NCI-H2107 treated with DMSO at 0.1 percent for 48 hours (cell line): ENCODE measurements around the gene TACR2.
"Not testable (repeated sequence)": the region's sequence is repeated elsewhere in the genome, so short reads cannot be mapped to it uniquely, and the experiment has no call there.

Source experiments
- DNase-seq: peaks from one replicate; lab custom pipeline; 2025; ENCODE audit not compliant: unreplicated experiment; lab: John Stamatoyannopoulos, UW

The TACR2 gene

GRCh38 chr10:69451209-69451783 is 34.6 kb upstream of the TACR2 start, which contains the start of gene TSPAN15:
TSPAN15 (plus strand) TSS chr10:69451465; CDS start chr10:69451595, 130 bp downstream.
- peak; percentile 50 for DNase-seq

- not testable (repeated sequence) for DNase-seq
Observed at GRCh38 chr10:69450395-69450794, 33.7 kb upstream of the TACR2 start.

GRCh38 chr10:69449841-69450240 is 33.1 kb upstream of the TACR2 start:
- DNase-seq, result no peak

- DNase-seq, result no peak
Observed at GRCh38 chr10:69446650-69447151, 30.0 kb upstream of the TACR2 start.

- no peak for DNase-seq
Observed at GRCh38 chr10:69446229-69446628, 29.5 kb upstream of the TACR2 start.

- DNase-seq, result no peak
Observed at GRCh38 chr10:69445041-69445440, 28.3 kb upstream of the TACR2 start.

- no peak for DNase-seq
Observed at GRCh38 chr10:69443354-69443753, 26.6 kb upstream of the TACR2 start.

GRCh38 chr10:69439813-69440506 is 23.2 kb upstream of the TACR2 start:
- DNase-seq, result no peak

- DNase-seq, result no peak
Observed at GRCh38 chr10:69439350-69439739, 22.6 kb upstream of the TACR2 start.

- DNase-seq, result no peak
Observed at GRCh38 chr10:69438536-69439349, 22.0 kb upstream of the TACR2 start.

GRCh38 chr10:69437321-69438259 is 20.9 kb upstream of the TACR2 start:
- no peak for DNase-seq

- no peak for DNase-seq
Observed at GRCh38 chr10:69435966-69436520, 19.3 kb upstream of the TACR2 start.

- no peak for DNase-seq
Observed at GRCh38 chr10:69434926-69435325, 18.2 kb upstream of the TACR2 start.

GRCh38 chr10:69434169-69434568 is 17.5 kb upstream of the TACR2 start:
- DNase-seq, result no peak

- DNase-seq, result peak; percentile 78
Observed at GRCh38 chr10:69428165-69428564, 11.4 kb upstream of the TACR2 start.

- no peak for DNase-seq
Observed at GRCh38 chr10:69426376-69426727, 9.6 kb upstream of the TACR2 start.

- no peak for DNase-seq
Observed at GRCh38 chr10:69425511-69426298, 9.0 kb upstream of the TACR2 start.

GRCh38 chr10:69425041-69425440 is 8.3 kb upstream of the TACR2 start:
- DNase-seq, result no peak

- no peak for DNase-seq
Observed at GRCh38 chr10:69422676-69423075, 6.0 kb upstream of the TACR2 start.
